ENCODE measurements around the gene TMEM125. TPM values are rescaled to one million over a fixed set of nuclear protein-coding genes. Genes with fewer than 3 reads are reported as not detected.

The TMEM125 gene
- total RNA-seq, 1 experiment from 2014 or later: not detected

DNA sequence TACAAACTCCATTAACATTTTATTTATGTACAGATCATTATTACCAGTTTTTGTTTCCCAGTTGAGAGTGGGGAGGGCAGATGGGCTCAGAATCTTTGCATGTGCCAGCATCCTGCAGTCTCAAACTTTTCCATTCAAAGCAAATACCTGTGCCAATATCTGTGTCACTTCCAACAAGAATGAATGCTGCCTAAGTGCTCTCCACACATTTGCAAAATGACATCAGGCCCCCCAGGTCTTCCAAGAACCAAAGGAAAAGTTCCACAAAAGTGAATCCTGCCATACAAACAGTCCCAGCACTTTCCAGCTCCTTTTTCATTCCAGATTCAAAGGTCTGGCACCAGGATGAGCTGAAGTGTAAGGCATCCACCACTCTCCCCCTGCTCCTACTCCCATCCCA, 29.3 kb downstream of the TMEM125 start:
- no peak overlapping the region for H3K27ac ChIP-seq (ENCODE audit: low read length)
- H3K27me3 ChIP-seq (ENCODE audit: control insufficient read depth, insufficient read depth, low read length): no peaks in the 10 kb centered on the region
- no peak overlapping the region for H3K4me3 ChIP-seq (ENCODE audit: low read depth in 2 of 2, low read length in 2 of 2)
- in situ Hi-C loops (cut with HindIII; ENCODE audit: low pct_unique_long_range_greater_than_20kb, low sequenced_read_pairs) (no loop called here), intact Hi-C loops (cut with micrococcal nuclease; ENCODE audit: unreplicated experiment) (no loop called here)
- H3K36me3 ChIP-seq (ENCODE audit: control insufficient read depth, insufficient read depth, low read length): no peaks in the 10 kb centered on the region
- DNase-seq (ENCODE audit: low read depth, low spot score) (no peak), ATAC-seq (no peak)
- POLR2A ChIA-PET: no interaction called here
- TF ChIP-seq, protein P1, sequence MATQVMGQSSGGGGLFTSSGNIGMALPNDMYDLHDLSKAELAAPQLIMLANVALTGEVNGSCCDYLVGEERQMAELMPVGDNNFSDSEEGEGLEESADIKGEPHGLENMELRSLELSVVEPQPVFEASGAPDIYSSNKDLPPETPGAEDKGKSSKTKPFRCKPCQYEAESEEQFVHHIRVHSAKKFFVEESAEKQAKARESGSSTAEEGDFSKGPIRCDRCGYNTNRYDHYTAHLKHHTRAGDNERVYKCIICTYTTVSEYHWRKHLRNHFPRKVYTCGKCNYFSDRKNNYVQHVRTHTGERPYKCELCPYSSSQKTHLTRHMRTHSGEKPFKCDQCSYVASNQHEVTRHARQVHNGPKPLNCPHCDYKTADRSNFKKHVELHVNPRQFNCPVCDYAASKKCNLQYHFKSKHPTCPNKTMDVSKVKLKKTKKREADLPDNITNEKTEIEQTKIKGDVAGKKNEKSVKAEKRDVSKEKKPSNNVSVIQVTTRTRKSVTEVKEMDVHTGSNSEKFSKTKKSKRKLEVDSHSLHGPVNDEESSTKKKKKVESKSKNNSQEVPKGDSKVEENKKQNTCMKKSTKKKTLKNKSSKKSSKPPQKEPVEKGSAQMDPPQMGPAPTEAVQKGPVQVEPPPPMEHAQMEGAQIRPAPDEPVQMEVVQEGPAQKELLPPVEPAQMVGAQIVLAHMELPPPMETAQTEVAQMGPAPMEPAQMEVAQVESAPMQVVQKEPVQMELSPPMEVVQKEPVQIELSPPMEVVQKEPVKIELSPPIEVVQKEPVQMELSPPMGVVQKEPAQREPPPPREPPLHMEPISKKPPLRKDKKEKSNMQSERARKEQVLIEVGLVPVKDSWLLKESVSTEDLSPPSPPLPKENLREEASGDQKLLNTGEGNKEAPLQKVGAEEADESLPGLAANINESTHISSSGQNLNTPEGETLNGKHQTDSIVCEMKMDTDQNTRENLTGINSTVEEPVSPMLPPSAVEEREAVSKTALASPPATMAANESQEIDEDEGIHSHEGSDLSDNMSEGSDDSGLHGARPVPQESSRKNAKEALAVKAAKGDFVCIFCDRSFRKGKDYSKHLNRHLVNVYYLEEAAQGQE (IDR thresholded peaks at IDR 0.05; ENCODE audit: insufficient read depth in 1 of 2, low read depth in 2 of 2, low read length in 1 of 2): no peak
- TF ChIP-seq SIN3A (IDR thresholded peaks at IDR 0.05; ENCODE audit: borderline replicate concordance, insufficient read depth, low read depth, low read length) (no peak), POLR2AphosphoS5 (IDR thresholded peaks at IDR 0.05; ENCODE audit: low read depth, low read length) (no peak), TCF7L2 (IDR thresholded peaks at IDR 0.05; ENCODE audit: low read depth, low read length) (no peak)
- TF ChIP-seq, protein P2, sequence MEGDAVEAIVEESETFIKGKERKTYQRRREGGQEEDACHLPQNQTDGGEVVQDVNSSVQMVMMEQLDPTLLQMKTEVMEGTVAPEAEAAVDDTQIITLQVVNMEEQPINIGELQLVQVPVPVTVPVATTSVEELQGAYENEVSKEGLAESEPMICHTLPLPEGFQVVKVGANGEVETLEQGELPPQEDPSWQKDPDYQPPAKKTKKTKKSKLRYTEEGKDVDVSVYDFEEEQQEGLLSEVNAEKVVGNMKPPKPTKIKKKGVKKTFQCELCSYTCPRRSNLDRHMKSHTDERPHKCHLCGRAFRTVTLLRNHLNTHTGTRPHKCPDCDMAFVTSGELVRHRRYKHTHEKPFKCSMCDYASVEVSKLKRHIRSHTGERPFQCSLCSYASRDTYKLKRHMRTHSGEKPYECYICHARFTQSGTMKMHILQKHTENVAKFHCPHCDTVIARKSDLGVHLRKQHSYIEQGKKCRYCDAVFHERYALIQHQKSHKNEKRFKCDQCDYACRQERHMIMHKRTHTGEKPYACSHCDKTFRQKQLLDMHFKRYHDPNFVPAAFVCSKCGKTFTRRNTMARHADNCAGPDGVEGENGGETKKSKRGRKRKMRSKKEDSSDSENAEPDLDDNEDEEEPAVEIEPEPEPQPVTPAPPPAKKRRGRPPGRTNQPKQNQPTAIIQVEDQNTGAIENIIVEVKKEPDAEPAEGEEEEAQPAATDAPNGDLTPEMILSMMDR (IDR thresholded peaks at IDR 0.05): no peak
- BruUV-seq (replicated peaks): no TSS peak
- no peaks in the 10 kb centered on the region for H3K9me3 ChIP-seq (ENCODE audit: control insufficient read depth, insufficient read depth, low read depth, low read length)
- no peaks in the 10 kb centered on the region for H3K4me1 ChIP-seq (ENCODE audit: control insufficient read depth, insufficient read depth, low read length)
- CTCF ChIA-PET: no interaction called here

DNA sequence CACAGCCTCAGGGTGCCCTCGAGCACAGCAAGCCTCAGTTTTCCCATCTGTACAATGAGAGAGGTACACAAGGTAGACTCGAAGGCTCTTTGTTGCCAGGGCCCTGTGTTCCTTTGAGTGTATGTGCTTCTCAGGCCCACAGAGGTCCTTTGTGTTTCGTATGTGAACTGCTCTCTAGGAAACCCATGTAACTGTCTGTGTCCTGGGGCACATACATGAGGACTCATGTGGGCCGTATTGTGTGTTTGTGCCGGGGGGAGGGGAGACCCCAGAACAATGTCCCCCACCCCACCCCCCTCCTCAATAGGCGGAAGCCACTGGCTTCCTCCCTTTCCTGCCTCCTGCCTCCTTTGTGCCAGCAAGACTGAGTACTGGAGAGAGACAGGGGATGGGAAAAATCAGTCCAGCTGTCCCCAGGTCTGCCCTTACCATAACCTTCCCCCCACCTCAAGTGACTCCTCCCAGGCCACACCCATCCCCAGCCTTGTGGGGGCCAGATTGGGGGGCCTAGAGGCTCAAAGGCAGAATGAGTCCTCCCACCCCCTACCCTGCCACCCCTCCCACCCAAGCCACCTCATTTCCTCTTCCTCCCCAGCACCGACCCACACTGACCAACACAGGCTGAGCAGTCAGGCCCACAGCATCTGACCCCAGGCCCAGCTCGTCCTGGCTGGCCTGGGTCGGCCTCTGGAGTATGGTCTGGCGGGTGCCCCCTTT, 30.8 kb downstream of the TMEM125 start, which contains the start of gene TIE1:
TIE1 (plus strand) TSS at position 605 of the 717 bp plus-strand sequence; CDS start at position 695, 90 bp downstream.
- POLR2A ChIA-PET: no interaction called here
- no peaks in the 10 kb centered on the region for H3K36me3 ChIP-seq (ENCODE audit: control insufficient read depth, insufficient read depth, low read length)

More for the DNA sequence above, 30.8 kb downstream of the TMEM125 start, which contains the start of gene TIE1:
- H3K4me1 ChIP-seq (ENCODE audit: control insufficient read depth, insufficient read depth, low read length): no peaks in the 10 kb centered on the region
- TF ChIP-seq POLR2AphosphoS5 (IDR thresholded peaks at IDR 0.05; ENCODE audit: low read depth, low read length) (no peak), SIN3A (IDR thresholded peaks at IDR 0.05; ENCODE audit: borderline replicate concordance, insufficient read depth, low read depth, low read length) (no peak), TCF7L2 (IDR thresholded peaks at IDR 0.05; ENCODE audit: low read depth, low read length) (no peak)
- TF ChIP-seq, protein P1 (IDR thresholded peaks at IDR 0.05; ENCODE audit: insufficient read depth in 1 of 2, low read depth in 2 of 2, low read length in 1 of 2): no peak
- TF ChIP-seq, protein P2 (IDR thresholded peaks at IDR 0.05): no peak
- CTCF ChIA-PET: no interaction called here
- H3K4me3 ChIP-seq (ENCODE audit: low read depth in 2 of 2, low read length in 2 of 2): no peak within 1 kb of the TSS
- no peak within 1 kb of the TSS for H3K27ac ChIP-seq (ENCODE audit: low read length)
- no peaks in the 10 kb centered on the region for H3K27me3 ChIP-seq (ENCODE audit: control insufficient read depth, insufficient read depth, low read length)
- no peaks in the 10 kb centered on the region for H3K9me3 ChIP-seq (ENCODE audit: control insufficient read depth, insufficient read depth, low read depth, low read length)
- BruUV-seq (replicated peaks): no TSS peak
- in situ Hi-C loops (cut with HindIII; ENCODE audit: low pct_unique_long_range_greater_than_20kb, low sequenced_read_pairs): no loop called here
- intact Hi-C loops (cut with micrococcal nuclease; ENCODE audit: unreplicated experiment): no loop called here
- ATAC-seq (no peak), DNase-seq (ENCODE audit: low read depth, low spot score) (no peak)
